ENCODE measurements around the gene CFAP52. TPM values are rescaled to one million over a fixed set of nuclear protein-coding genes. Genes with fewer than 3 reads are reported as not detected.

Gene CFAP52
- total and polyA plus RNA-seq, 2 of the 8 experiments (the other 6 are each of a cell fraction or from before 2014, with no cell fraction given) = 0.11 TPM; not detected in 1

DNA sequence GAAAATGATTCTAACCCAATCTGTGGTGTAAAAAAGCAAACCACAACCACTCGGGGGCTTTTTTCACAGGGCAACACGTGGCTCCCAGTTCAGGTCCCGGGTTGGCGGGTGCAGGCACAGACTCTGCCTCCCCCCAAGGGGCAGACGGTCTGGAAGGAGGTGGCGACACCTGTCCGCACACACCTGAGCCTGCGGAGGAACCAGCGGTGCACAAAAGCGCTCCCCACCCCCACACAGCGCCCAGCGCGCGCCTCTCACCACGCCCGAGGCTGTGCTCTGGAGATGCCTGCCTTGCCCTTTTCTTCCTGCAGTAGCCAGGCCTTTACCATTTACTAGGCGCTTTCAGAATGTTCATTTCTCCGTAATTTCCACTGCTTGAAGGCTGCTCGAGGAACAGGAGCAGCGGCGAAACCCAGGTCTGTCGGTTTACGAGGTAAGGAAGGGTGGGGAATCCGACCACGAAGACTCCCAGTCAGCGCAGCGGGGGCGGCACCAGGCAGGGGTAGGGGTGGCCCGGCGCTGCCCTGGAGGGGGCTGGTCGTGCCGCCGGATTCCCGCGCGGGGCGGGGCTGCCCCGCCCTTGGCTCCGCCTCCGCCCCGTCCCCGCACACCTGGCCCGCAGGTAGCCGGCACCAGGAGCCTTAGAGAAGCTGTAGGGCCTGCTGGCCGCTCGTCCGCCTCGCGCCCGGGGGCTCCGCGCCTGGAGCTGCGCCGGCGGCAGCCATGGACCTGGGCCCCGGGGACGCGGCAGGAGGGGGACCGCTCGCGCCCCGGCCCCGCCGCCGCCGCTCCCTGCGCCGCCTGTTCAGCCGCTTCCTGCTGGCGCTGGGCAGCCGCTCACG, 68.7 kb downstream of the CFAP52 start, which contains the start of gene USP43 (continued):
- TF ChIP-seq RNF2 (IDR thresholded peaks at IDR 0.05; ENCODE audit: borderline replicate concordance, low read depth, low read length, missing control alignments, poor library complexity, severe bottlenecking) (no peak), KDM1A (IDR thresholded peaks at IDR 0.05; ENCODE audit: borderline replicate concordance, low read length) (no peak), JUND (IDR thresholded peaks at IDR 0.05; ENCODE audit: low read length) (no peak), TAF1 (IDR thresholded peaks at IDR 0.05; ENCODE audit: low read depth, low read length) (no peak; the same call in none of the 2 replicates), CTCF (IDR thresholded peaks at IDR 0.05; ENCODE audit: control extremely low read depth in 1 of 3, insufficient read depth in 1 of 3, low read depth in 1 of 3, low read length in 3 of 3) (no peak), ASH2L (IDR thresholded peaks at IDR 0.05; ENCODE audit: low read length) (peak; percentile 88), ZNF274 (IDR thresholded peaks at IDR 0.05; ENCODE audit: borderline replicate concordance, extremely low read depth, low read length) (no peak), GTF2F1 (IDR thresholded peaks at IDR 0.05; ENCODE audit: borderline replicate concordance, low read depth, low read length) (no peak), KDM5A (IDR thresholded peaks at IDR 0.05; ENCODE audit: low read length) (no peak), PHF8 (conservative IDR thresholded peaks at IDR 0.05; ENCODE audit: low read depth, low read length) (peak; percentile 30), SP4 (IDR thresholded peaks at IDR 0.05; ENCODE audit: low read length) (0 out of 2 replicates have a peak, but pooled peaks have one; percentile 24), SUZ12 (IDR thresholded peaks at IDR 0.05; ENCODE audit: low read length) (no peak), NANOG (IDR thresholded peaks at IDR 0.05; ENCODE audit: insufficient read depth, low read depth, low read length, poor library complexity, severe bottlenecking) (no peak), SIRT6 (IDR thresholded peaks at IDR 0.05; ENCODE audit: low read length) (no peak), JUN (IDR thresholded peaks at IDR 0.05; ENCODE audit: low read depth, low read length) (no peak), SRF (IDR thresholded peaks at IDR 0.05; ENCODE audit: low read depth, low read length) (no peak), BRCA1 (IDR thresholded peaks at IDR 0.05; ENCODE audit: low read depth, low read length) (no peak), TCF12 (IDR thresholded peaks at IDR 0.05; ENCODE audit: low read depth, low read length) (no peak), MAFK (IDR thresholded peaks at IDR 0.05; ENCODE audit: low read depth, low read length) (no peak)
- TF ChIP-seq, protein P1, sequence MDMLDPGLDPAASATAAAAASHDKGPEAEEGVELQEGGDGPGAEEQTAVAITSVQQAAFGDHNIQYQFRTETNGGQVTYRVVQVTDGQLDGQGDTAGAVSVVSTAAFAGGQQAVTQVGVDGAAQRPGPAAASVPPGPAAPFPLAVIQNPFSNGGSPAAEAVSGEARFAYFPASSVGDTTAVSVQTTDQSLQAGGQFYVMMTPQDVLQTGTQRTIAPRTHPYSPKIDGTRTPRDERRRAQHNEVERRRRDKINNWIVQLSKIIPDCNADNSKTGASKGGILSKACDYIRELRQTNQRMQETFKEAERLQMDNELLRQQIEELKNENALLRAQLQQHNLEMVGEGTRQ (IDR thresholded peaks at IDR 0.05; ENCODE audit: low read length) = no peak; the same call in 1 of the 2 replicates

Measured in H1 (cell line).